GM19395 (cell line): Measurements from ENCODE around the gene RPL18A.
"Not testable (repeated sequence)": the region's sequence is repeated elsewhere in the genome, so short reads cannot be mapped to it uniquely, and the experiment has no call there.

Experiments
- ATAC-seq: cut with Tn5 transposase; IDR thresholded peaks from one replicate; pipeline ENCODE4 v1.9.1; 2021; ENCODE audit warnings: mild to moderate bottlenecking, moderate library complexity; ENCODE audit not compliant: unreplicated experiment

Gene RPL18A

GRCh38 chr19:17866312-17866963 is 6.7 kb downstream of the RPL18A start:
- ATAC-seq: no peak

GRCh38 chr19:17866964-17867486 is 7.3 kb downstream of the RPL18A start:
- ATAC-seq: no peak

- no peak for ATAC-seq
These were observed 9.0 kb downstream of the RPL18A start for GRCh38 chr19:17868669-17869068.

DNA sequence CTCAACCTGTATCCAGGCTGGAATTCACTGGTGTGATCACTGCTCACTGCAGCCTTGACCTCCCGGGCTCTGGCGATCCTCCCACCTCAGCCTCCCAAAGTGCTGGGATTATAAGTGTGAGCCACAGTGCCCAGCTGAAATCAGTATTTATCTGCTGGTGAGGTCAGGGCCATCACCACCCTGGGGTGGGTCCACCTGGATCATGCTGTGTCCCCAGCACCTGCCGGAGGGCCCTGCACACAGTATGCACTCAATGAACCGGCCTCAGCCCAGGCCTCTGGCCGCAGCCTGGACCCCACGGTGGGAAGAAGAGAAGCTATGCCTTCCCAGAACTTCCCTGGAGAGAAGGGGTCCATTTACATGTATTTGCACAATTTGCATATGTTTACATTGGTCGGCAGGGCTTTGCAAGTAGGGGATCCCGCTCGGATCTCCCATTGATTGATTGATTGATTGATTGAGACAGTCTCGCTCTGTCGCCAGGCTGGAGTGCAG is 9.5 kb downstream of the RPL18A start:
- no peak for ATAC-seq

DNA sequence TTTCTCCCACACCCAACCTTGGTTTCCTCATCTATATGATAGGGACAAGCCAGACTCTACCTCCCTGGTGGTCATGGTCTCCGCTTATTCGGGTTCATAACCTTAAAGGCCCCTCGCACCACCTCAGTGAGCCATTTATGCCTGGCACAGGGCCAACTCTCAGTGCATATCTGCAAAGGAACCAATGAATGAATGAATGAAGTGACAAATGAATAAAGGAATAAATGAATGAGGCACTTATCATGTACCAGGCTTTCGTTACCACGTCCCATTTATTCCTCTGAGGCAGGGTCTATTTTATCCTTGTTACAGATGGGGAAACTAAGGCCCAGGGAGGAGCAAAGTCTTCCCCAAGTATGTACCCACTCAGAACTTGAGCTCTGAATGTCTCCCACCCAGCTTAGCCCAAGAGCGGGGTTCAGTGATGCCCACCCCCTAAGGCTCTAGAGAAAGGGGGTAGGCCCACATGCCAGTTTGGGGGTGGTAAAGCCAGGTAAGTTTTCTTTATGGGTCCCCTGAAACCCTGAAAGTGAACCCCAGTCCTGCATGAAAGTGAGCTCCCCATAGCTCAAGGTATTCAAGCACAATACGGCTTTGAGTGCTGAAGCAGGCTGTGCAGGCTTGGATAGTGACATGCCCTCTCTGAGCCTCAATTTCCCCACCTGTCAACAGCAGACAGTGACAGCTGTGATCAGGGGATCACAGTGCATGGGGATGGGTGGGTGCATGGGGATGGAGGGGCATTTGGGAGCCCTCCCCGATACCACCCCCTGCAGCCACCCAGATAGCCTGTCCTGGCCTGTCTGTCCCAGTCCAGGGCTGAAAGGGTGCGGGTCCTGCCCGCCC is 11.5 kb downstream of the RPL18A start:
- no peak for ATAC-seq

GRCh38 chr19:17871878-17872250 is 12.2 kb downstream of the RPL18A start, which contains the start of gene SLC5A5:
SLC5A5 (plus strand) TSS chr19:17871945; CDS start chr19:17872320, 375 bp downstream.
- ATAC-seq: no peak

DNA sequence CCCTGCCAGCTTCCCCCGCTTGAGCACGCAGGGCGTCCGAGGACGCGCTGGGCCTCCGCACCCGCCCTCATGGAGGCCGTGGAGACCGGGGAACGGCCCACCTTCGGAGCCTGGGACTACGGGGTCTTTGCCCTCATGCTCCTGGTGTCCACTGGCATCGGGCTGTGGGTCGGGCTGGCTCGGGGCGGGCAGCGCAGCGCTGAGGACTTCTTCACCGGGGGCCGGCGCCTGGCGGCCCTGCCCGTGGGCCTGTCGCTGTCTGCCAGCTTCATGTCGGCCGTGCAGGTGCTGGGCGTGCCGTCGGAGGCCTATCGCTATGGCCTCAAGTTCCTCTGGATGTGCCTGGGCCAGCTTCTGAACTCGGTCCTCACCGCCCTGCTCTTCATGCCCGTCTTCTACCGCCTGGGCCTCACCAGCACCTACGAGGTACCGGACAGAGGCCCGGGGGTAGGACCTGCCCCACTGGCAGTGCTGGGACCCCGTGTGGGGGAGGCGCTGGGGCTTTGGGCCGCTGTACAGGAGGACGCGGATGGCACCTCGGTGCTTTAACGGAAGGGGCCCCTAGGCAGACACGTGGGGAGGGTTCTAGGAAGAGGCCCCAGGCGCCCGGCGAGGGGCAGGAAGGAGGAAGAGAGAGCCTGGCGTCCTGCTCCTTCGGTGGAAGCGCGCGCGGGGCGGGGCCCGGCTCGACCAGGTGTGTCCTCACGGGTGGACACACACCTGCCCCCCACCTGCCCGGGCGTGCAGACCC is 12.7 kb downstream of the RPL18A start:
- no peak for ATAC-seq

DNA sequence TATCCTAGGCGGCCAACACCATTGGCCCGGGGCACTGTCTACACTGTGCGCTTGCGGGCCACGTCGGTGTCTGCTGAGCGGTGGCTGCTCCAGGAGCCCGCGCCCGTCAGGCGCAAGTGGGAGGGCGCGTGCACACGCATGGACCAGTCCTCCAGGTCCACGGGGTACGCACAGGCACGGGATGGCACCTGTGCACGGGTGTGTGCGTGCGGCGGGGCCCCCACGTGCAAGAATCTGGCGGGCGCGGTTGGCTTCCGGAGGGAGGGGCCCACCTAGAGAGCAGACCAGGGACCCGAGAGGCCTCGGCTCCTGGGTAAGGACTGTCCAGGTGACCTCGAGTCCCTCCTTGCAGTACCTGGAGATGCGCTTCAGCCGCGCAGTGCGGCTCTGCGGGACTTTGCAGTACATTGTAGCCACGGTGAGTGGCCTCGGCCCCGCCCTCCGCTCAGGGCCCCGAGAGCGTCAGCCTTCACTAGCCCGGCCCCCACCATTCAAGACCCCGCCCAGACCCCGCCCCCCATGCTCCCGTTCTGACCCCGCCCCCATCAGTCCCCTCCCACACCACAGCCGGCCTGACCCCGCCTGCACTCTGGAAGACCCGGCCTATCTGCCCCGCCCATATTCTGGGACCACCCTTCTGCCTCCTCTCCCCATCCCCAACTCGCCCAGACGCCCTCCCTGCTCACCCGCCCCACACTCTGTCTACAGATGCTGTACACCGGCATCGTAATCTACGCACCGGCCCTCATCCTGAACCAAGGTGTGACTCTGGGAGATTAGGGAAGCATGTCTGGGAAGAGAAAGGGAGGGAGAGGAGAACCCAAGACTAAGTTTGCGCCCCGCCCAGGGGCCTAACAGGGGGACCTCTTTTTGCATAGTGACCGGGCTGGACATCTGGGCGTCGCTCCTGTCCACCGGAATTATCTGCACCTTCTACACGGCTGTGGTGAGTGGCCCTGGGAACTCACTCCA is 14.4 kb downstream of the RPL18A start:
- no peak for ATAC-seq

DNA sequence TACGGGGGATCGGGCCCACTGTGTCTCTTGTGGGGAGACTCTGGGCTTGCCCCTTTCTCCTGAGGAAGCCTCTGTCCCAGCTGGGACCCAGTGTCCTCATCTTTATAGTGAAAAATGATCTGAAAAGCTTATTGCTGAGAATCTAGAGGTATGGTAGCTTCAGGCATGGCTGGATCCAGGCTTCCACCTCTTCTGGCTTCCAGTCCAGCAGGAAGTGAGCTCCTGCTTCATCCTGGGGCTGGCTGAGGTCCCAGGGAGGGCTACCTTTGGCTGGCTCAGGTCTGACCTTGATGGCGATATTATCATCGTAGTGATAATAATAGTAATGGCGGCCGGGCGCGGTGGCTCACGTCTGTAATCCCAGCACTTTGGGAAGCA is 15.0 kb downstream of the RPL18A start:
- no peak for ATAC-seq

- no peak for ATAC-seq
These were observed 18.0 kb downstream of the RPL18A start for GRCh38 chr19:17877696-17878095.

- ATAC-seq: no peak
These were observed 19.8 kb downstream of the RPL18A start for GRCh38 chr19:17879466-17879865.

- no peak for ATAC-seq
These were observed 22.0 kb downstream of the RPL18A start for GRCh38 chr19:17881701-17882100.

DNA sequence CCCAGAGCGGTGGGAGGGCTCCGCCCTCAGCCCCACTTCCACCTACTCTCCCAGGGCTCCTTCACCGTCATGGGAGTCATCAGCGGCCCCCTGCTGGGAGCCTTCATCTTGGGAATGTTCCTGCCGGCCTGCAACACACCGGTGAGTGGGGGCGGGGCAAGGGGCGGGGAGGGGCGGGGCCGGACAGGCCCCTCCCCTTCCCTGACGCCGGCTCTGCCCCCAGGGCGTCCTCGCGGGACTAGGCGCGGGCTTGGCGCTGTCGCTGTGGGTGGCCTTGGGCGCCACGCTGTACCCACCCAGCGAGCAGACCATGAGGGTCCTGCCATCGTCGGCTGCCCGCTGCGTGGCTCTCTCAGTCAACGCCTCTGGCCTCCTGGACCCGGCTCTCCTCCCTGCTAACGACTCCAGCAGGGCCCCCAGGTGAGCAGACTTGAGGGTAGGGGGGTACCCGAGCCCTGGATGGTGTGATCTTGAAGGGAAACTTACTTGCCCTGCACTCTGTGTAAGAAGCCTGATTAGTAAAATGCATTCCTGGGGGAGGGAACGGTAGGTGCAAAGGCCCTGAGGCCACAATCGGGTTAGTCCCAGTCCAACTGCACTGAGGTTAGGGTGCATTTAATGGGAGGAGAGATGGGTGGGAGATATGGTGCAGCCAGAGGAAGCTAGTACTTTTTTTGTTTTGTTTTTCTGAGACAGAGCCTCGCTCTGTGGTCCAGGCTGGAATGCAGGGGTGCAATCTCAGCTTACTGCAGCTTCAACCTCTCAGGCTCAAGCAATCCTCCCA is 24.1 kb downstream of the RPL18A start:
- no peak for ATAC-seq

DNA sequence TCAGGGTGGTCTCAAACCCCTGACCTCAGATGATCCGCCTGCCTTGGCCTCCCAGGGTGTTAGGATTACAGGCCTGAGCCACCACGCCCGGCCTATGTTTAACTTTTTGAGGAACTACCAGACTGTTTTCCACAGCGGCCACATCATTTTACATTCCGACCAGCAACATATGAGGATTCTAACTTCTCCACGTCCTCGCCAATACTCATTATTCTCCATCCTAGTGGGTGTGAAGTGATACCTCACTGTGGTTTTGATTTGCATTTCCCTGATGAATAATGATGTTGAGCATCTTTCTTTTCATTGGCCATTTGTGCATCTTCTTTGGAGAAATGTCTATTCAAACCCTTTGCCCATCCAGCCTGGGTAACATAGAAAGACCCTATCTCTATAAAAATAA is 26.8 kb downstream of the RPL18A start:
- no peak for ATAC-seq

GRCh38 chr19:17887221-17887620 is 27.5 kb downstream of the RPL18A start:
- ATAC-seq: not testable (repeated sequence)

DNA sequence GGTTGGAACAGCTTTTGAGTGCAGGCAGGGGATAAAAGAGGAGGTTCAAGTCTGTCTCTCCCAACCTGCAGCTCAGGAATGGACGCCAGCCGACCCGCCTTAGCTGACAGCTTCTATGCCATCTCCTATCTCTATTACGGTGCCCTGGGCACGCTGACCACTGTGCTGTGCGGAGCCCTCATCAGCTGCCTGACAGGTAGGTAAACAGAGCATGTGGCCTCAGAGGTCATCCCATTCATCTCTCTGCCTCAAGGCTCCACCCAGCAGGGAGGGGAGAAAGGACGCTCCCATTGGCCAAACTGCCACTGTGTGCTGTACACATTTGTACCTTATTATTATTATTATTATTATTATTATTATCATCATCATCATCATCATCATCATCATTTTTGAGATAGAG is 28.6 kb downstream of the RPL18A start:
- no peak for ATAC-seq

DNA sequence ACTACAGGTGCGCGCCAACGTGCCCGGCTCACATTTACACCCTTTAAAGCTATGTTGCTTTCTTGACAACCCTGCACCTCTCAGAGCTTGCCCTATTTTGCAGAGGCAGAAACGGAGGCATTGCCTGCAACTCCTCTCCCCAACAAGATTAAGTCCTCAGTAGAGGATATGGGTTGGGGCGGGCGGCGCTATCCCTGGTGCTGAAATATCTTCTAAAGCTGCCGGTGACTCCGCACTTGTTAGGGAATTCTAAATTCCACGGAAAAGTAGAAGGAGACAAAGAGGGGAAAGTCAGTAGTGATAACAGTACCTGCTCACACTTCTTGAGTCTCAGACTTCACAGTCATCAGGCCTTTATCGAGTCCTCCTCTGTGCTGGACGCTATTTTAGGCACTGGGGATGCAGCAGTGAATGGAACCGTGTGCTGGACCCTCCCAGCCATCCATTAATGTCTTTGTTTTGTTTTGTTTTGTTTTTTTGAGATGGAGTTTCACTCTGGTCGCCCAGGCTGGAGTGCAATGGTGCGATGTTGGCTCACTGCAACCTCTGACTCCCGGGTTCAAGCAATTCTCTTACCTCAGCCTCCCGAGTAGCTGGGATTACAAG is 30.0 kb downstream of the RPL18A start:
- no peak for ATAC-seq

DNA sequence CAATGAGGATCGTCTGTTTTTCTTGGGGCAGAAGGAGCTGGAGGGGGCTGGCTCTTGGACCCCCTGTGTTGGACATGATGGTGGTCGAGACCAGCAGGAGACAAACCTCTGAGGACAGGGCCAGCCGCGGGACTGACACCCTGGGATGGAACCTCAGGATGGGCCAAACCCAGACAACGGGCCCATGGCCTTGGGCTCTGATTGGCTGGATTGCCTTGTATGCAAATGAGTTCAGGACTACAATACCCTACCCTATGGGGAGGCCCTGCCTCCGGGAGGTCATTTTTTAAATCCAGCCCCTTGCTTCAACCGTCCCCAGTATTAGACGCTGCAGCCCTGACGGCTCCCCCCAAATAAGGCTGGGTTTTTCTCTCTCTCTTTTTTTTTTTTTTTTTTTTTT is 34.1 kb downstream of the RPL18A start:
- ATAC-seq: no peak

- no peak for ATAC-seq
These were observed 43.0 kb downstream of the RPL18A start for GRCh38 chr19:17902701-17903100.
